Neural progenitor cell (in vitro differentiated cells): ENCODE data around the gene PCDHGA3. TPM values are rescaled to one million over a fixed set of nuclear protein-coding genes. Genes with fewer than 3 reads are reported as not detected.
"Not testable (repeated sequence)": the region's sequence is repeated elsewhere in the genome, so short reads cannot be mapped to it uniquely, and the experiment has no call there.

ENCODE experiments used
- DNase-seq: peaks from one replicate; pipeline ENCODE4 v3.0.0-alpha.2; 2016; ENCODE audit warnings: low spot score
- H2AFZ ChIP-seq: fragments of 200-600 bp; sonication (generic); replicated peaks from 2 replicates; pipeline ENCODE4 v1.6.1; 2016; ENCODE audit warnings: antibody characterized with exemption
- H3F3A ChIP-seq: fragments of 200-600 bp; sonication (generic); 2 replicates; pipeline ENCODE4 v1.6.1; 2016; ENCODE audit warnings: antibody characterized with exemption, low read depth
- H3K27ac ChIP-seq: fragments of 200-600 bp; sonication (generic); 2 replicates; pipeline ENCODE4 v1.5.1; 2016; ENCODE audit warnings: mild to moderate bottlenecking
- H3K27me3 ChIP-seq: fragments of 200-600 bp; sonication (generic); 2 replicates; pipeline ENCODE4 v1.6.1; 2016; ENCODE audit warnings: mild to moderate bottlenecking, moderate library complexity
- H3K36me3 ChIP-seq: fragments of 200-600 bp; sonication (generic); 2 replicates; pipeline ENCODE4 v1.5.1; 2016
- H3K4me1 ChIP-seq: fragments of 200-600 bp; sonication (generic); 2 replicates; pipeline ENCODE4 v1.6.1; 2016; ENCODE audit warnings: mixed run types
- H3K4me2 ChIP-seq: fragments of 200-600 bp; sonication (generic); 2 replicates; pipeline ENCODE4 v1.6.1; 2016
- H3K4me3 ChIP-seq: fragments of 200-600 bp; sonication (generic); 2 replicates; pipeline ENCODE4 v1.5.1; 2016
- H3K79me2 ChIP-seq: fragments of 200-600 bp; sonication (generic); 2 replicates; pipeline ENCODE4 v1.6.1; 2016; ENCODE audit warnings: low read depth
- H3K9ac ChIP-seq: fragments of 200-600 bp; sonication (generic); 2 replicates; pipeline ENCODE4 v1.6.1; 2016
- H3K9me3 ChIP-seq: fragments of 200-600 bp; sonication (generic); 2 replicates; pipeline ENCODE4 v1.5.1; 2016; ENCODE audit warnings: low read depth
- H4K20me1 ChIP-seq: fragments of 200-600 bp; sonication (generic); 2 replicates; pipeline ENCODE4 v1.6.1; 2016; ENCODE audit warnings: low read depth
- H3K27ac Mint-ChIP-seq: 3 replicates; pipeline ENCODE4 v1.8.0; 2021; ENCODE audit warnings: mixed read lengths
- H3K27me3 Mint-ChIP-seq: 2 replicates; pipeline ENCODE4 v1.8.0; 2022; ENCODE audit warnings: low read depth, mild to moderate bottlenecking, inconsistent platforms, moderate library complexity, mixed read lengths; ENCODE audit not compliant: insufficient read depth
- H3K36me3 Mint-ChIP-seq: 3 replicates; pipeline ENCODE4 v1.8.0; 2021; ENCODE audit warnings: mixed read lengths
- H3K4me1 Mint-ChIP-seq: 3 replicates; pipeline ENCODE4 v1.8.0; 2021; ENCODE audit warnings: mixed read lengths
- H3K4me3 Mint-ChIP-seq: 3 replicates; pipeline ENCODE4 v1.8.0; 2021; ENCODE audit warnings: mild to moderate bottlenecking, moderate library complexity, mixed read lengths
- H3K9me3 Mint-ChIP-seq: 3 replicates; pipeline ENCODE4 v1.8.0; 2020; ENCODE audit warnings: mixed read lengths
- CTCF ChIP-seq: fragments of 200-600 bp; sonication (generic); IDR thresholded peaks from 2 replicates; pipeline ENCODE4 v1.5.1; 2017; ENCODE audit warnings: antibody characterized with exemption, mild to moderate bottlenecking
- EZH2 ChIP-seq: fragments of 200-600 bp; sonication (generic); IDR thresholded peaks from 2 replicates; pipeline ENCODE4 v1.6.1; 2017; ENCODE audit warnings: antibody characterized with exemption, mild to moderate bottlenecking, moderate library complexity
- EZH2phosphoT487 ChIP-seq: fragments of 200-600 bp; sonication (generic); IDR thresholded peaks from 2 replicates; pipeline ENCODE4 v1.6.1; 2017; ENCODE audit warnings: antibody characterized with exemption
- total RNA-seq: library from RNA; depleted of rRNA; stranded (reverse); fragments of >200 nt; gene quantifications from 2 replicates; pipeline ENCODE4 v1.2.3, GENCODE V29; 2015; ENCODE audit warnings: low replicate concordance

The PCDHGA3 gene
- total RNA-seq, 1 donor from 2014 or later = 0.54 TPM

- no peak overlapping the region for H2AFZ ChIP-seq
- no peak overlapping the region for H3K4me2 ChIP-seq
- no peaks in the 10 kb centered on the region for H3K79me2 ChIP-seq
- H3K9ac ChIP-seq = no peak overlapping the region
- no peak overlapping the region for H3K4me3 ChIP-seq
- Mint-ChIP-seq H3K4me1 (no peaks in the 10 kb centered on the region), H3K36me3 (peaks cover 4% of the 10 kb centered on the region), H3K4me3 (no peak overlapping the region), H3K27me3 (peaks cover 3% of the 10 kb centered on the region), H3K9me3 (peaks cover 54% of the 10 kb centered on the region), H3K27ac (no peak overlapping the region)
- no peaks in the 10 kb centered on the region for H4K20me1 ChIP-seq
- DNase-seq = no peak
- no peaks in the 10 kb centered on the region for H3K4me1 ChIP-seq
- H3F3A ChIP-seq = no peaks in the 10 kb centered on the region
- H3K27ac ChIP-seq = no peak overlapping the region
- H3K27me3 ChIP-seq = no peaks in the 10 kb centered on the region
- H3K36me3 ChIP-seq = no peaks in the 10 kb centered on the region
- H3K9me3 ChIP-seq = peaks cover 10% of the 10 kb centered on the region
- TF ChIP-seq EZH2 (no peak), CTCF (no peak), EZH2phosphoT487 (no peak)
Measured at GRCh38 chr5:141345327-141345726, 1.7 kb downstream of the PCDHGA3 start.

DNA sequence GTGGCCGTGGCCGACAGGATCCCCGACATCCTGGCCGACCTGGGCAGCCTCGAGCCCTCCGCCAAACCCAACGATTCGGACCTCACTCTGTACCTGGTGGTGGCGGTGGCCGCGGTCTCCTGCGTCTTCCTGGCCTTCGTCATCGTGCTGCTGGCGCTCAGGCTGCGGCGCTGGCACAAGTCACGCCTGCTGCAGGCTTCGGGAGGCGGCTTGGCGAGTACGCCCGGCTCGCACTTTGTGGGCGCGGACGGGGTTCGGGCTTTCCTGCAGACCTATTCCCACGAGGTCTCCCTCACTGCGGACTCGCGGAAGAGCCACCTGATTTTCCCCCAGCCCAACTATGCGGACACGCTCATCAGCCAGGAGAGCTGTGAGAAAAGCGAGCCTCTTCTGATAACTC, 2.4 kb downstream of the PCDHGA3 start:
- H3K27ac ChIP-seq, H3F3A ChIP-seq, H3K4me1 ChIP-seq, H4K20me1 ChIP-seq, H3K27me3 ChIP-seq, H3K27me3 Mint-ChIP-seq, H3K4me3 ChIP-seq, H3K9ac ChIP-seq, H3K79me2 ChIP-seq, H3K4me2 ChIP-seq, H2AFZ ChIP-seq, H3K27ac Mint-ChIP-seq, H3K4me1 Mint-ChIP-seq, H3K36me3 ChIP-seq, H3K4me3 Mint-ChIP-seq, DNase-seq, H3K36me3 Mint-ChIP-seq: not testable (repeated sequence)
- H3K9me3 Mint-ChIP-seq = peaks cover 60% of the 10 kb centered on the region
- peaks cover 10% of the 10 kb centered on the region for H3K9me3 ChIP-seq

DNA sequence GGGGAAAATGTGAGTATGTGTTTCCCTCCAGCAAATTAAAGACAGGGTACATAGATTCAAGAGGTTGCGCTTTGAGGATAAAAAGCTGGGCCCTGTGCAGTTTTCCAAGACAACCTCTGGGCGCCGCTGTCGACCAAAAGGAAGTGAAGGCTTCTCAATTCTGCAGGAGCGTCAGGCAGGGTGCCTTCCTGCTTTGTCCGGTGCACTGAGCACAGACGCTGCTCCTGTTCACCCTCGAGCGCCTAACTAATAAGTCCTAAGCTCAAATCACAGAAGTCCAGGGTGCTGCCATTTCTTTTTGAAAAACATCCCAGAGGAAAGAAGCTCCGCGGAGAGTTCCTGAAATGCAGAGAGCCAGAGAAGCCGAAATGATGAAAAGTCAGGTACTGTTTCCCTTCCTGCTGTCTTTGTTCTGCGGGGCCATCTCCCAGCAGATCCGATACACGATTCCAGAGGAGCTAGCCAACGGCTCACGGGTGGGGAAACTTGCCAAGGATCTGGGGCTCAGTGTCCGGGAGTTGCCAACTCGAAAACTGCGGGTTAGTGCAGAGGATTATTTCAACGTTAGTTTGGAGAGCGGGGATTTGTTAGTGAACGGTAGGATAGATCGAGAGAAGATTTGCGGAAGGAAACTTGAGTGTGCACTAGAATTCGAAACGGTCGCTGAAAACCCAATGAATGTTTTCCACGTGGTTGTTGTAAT, 6.4 kb downstream of the PCDHGA3 start, which contains the start of gene PCDHGB1:
TSS of gene PCDHGB1 (plus strand) at position 183 of the 703 bp plus-strand sequence. CDS start at position 345, 162 bp downstream.
- peaks cover 9% of the 10 kb centered on the region for H3K36me3 Mint-ChIP-seq
- Histone ChIP-seq H3K79me2 (no peaks in the 10 kb centered on the region), H2AFZ (peak within 1 kb of the TSS; percentile 99), H3K36me3 (no peaks in the 10 kb centered on the region), H3K9ac (no peak within 1 kb of the TSS), H3F3A (no peaks in the 10 kb centered on the region), H3K4me1 (no peaks in the 10 kb centered on the region), H3K4me3 (peak within 1 kb of the TSS; percentile 0), H3K9me3 (peaks cover 5% of the 10 kb centered on the region), H4K20me1 (no peaks in the 10 kb centered on the region), H3K27ac (no peak within 1 kb of the TSS), H3K27me3 (no peaks in the 10 kb centered on the region), H3K4me2 (peak within 1 kb of the TSS; percentile 42)
- H3K27ac Mint-ChIP-seq = no peak within 1 kb of the TSS
- no peak within 1 kb of the TSS for H3K4me3 Mint-ChIP-seq
- H3K9me3 Mint-ChIP-seq = peaks cover 53% of the 10 kb centered on the region
- DNase-seq = peak; percentile 76
- TF ChIP-seq CTCF (peak; percentile 63), EZH2phosphoT487 (no peak)
- H3K4me1 Mint-ChIP-seq = no peaks in the 10 kb centered on the region
- no peaks in the 10 kb centered on the region for H3K27me3 Mint-ChIP-seq

GRCh38 chr5:141351591-141351990, 8.0 kb downstream of the PCDHGA3 start:
- Mint-ChIP-seq H3K9me3 (peaks cover 56% of the 10 kb centered on the region), H3K27me3 (peaks cover 2% of the 10 kb centered on the region), H3K4me3 (no peak overlapping the region), H3K4me1 (no peaks in the 10 kb centered on the region), H3K27ac (no peak overlapping the region), H3K36me3 (peaks cover 5% of the 10 kb centered on the region)
- Histone ChIP-seq H3K4me3 (no peak overlapping the region), H3K9ac (no peak overlapping the region), H3K27me3 (no peaks in the 10 kb centered on the region), H3K79me2 (no peaks in the 10 kb centered on the region), H3F3A (no peaks in the 10 kb centered on the region), H2AFZ (no peak overlapping the region), H3K9me3 (peaks cover 5% of the 10 kb centered on the region), H3K4me1 (no peaks in the 10 kb centered on the region), H4K20me1 (no peaks in the 10 kb centered on the region), H3K27ac (no peak overlapping the region), H3K4me2 (no peak overlapping the region), H3K36me3 (no peaks in the 10 kb centered on the region)
- no peak for DNase-seq
- no peak for TF ChIP-seq CTCF
- no peak for TF ChIP-seq EZH2phosphoT487
- TF ChIP-seq EZH2 = no peak
